ENCODE results near the gene ZNRF4.
"Not testable (repeated sequence)": the region's sequence is repeated elsewhere in the genome, so short reads cannot be mapped to it uniquely, and the experiment has no call there.

The ZNRF4 gene, protein sequence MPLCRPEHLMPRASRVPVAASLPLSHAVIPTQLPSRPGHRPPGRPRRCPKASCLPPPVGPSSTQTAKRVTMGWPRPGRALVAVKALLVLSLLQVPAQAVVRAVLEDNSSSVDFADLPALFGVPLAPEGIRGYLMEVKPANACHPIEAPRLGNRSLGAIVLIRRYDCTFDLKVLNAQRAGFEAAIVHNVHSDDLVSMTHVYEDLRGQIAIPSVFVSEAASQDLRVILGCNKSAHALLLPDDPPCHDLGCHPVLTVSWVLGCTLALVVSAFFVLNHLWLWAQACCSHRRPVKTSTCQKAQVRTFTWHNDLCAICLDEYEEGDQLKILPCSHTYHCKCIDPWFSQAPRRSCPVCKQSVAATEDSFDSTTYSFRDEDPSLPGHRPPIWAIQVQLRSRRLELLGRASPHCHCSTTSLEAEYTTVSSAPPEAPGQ

DNA sequence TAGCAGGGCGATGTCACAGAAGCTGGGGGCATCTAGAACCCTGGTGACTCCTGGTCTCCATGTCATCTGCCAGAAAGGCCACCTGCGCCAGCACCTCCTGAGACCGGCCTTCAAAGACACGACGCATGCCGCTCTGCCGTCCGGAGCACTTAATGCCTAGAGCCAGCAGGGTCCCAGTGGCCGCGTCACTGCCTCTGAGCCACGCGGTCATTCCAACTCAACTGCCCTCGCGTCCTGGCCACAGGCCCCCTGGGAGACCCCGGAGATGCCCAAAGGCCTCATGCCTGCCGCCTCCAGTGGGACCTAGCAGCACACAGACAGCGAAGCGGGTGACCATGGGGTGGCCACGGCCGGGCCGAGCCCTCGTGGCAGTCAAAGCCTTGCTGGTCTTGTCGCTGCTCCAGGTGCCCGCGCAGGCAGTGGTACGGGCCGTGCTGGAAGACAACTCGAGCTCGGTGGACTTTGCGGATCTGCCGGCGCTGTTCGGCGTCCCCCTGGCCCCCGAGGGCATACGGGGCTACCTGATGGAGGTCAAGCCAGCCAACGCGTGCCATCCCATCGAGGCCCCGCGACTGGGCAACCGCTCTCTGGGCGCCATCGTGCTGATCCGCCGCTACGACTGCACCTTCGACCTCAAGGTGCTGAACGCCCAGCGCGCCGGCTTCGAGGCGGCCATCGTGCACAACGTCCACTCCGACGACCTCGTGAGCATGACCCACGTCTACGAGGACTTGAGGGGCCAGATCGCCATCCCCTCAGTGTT lies at the start of gene ZNRF4:
ZNRF4 (plus strand) TSS at position 51 of the 763 bp plus-strand sequence; CDS start at position 126, 75 bp downstream.
- ATAC-seq: no peak
- DNase-seq: no peak

DNA sequence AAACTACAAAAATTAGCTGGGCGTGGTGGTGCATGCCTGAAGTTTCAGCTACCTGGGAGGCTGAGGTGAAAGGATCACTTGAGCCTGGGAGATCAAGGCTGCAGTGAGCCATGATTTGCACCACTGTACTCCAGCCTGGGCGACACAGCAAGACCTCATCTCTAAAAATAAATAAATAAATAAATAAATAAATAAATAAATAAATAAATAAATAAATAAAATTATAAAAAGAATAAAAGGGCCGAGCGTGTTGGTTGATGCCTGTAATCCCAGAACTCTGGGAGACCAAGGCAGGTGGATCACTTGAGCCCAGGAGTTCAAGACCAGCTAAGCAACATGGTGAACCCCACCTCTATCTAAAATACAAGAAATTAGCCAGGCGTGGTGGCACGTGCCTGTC lies 49.0 kb upstream of the ZNRF4 start:
- not testable (repeated sequence) for DNase-seq, ATAC-seq

DNA sequence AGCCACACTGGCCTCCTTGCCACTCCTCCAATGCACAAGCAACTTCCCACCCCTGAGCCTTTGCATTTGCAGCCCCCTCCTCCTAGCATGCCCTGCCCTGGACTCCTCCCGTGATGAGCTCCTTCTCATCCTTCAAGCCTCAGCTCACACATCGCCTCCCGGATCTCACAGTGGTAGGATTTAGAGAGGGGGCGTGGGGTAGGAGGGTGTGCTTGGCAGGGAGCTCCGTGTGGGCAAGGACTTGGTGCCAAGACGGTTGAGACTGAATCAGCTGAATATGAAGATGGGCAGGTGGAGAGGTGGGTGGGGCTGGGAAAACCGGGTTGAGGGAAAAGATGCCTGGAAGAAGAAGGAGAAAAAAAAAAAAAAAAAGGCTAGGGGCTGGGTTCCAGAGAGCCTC lies 48.4 kb upstream of the ZNRF4 start:
- DNase-seq (no peak), ATAC-seq (no peak)

DNA sequence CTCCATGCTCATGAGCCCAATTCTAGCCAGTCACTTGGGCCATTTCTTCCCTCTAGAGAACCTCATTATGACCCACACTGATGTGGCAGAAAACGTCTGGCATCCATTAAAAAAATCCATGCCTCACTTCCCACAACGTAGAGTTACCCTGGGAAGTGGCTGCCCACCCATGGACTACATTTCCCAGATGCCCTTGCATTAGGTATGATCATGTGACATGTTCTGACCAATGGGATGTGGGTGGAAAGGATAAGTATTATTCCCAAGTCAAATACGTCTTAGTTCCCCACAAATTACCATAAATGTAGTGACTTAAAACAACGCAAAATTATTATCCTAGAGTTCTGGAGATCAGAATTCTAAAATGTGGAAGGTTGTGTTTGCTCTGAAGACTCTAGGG lies 47.9 kb upstream of the ZNRF4 start:
- ATAC-seq: no peak
- DNase-seq: no peak

DNA sequence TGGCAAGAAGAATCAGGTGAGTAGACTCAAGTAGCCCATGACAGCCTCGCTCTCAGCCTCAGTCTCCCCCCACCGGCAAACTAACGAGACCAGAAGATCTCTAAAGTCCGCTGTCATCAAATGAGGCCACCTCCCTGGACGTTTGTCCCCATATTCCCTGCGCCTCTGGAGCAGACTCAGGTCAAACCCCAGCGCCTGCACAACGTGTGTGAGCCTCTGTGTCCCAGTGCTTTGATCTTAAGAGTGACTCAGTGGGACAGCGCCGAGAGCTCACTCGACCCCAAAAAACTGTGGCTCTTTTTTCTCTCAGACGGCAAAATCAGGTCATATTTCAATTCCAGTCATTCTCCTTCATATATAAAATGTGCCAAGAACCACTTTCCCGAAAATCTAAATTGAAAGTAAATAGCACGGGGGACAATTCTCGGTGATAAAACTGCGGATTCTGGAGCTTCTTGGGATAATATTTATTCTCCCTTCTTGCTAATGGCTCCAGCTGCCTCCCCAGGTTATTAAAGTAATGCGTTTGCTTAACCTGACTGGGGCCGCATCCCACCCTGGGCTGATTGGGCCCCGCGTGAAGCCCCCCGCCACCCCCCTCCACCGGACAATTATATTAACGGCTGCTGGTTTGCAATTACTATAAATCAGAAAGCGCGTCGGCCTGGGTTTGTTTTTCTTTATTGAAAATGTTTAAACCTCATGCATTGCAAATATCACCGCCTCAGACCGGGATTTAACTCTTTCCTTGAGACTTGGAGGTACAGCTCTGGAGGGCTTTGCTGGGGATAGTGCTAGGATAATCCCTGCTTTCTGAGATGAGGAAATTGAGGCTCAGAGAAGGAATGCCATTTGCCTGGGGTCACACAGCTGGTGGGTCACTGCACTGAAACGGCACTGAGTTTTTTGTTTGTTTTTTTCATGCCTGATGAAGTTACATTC lies 37.5 kb upstream of the ZNRF4 start:
- DNase-seq (no peak), ATAC-seq (no peak)

DNA sequence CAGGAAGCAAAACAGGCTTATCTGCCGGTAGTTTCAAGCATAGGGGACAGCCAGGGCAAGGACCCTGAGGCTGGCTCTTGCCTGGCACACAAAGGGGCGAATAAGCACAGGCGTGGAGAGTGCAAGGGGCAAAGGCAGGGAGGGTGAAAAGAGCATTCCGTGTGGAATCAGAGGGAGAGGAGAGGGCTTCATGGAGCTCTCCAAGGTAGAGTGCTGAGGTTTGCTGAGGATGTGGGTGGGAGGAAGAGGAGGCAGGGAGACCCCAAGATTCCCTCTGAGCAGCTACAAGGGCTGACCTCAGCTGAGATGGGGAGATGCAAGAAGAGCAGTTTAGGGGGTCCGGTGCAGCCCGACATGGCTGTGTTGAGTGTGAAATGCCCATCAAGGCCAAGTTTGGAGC lies 36.5 kb upstream of the ZNRF4 start:
- ATAC-seq (no peak), DNase-seq (no peak)

DNA sequence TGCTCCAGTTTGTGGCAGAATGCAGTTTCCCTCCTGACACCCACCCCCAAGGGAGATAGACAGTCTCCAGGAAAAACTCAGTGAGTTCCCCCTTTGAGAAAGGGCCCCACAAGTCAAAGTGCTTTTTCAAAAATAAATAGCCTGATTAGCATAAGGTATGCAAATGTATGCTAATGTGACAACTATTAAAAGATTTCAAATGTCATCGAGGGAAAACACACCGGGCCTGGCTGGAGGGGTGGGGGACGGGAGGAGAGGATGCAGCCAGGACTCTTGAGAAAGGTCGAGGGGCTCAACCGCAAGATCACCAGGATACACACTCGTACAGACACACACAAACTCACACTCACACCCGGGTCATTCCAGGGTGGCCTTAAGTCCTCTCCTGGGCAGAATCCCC lies 34.3 kb upstream of the ZNRF4 start:
- ATAC-seq: no peak
- no peak for DNase-seq

DNA sequence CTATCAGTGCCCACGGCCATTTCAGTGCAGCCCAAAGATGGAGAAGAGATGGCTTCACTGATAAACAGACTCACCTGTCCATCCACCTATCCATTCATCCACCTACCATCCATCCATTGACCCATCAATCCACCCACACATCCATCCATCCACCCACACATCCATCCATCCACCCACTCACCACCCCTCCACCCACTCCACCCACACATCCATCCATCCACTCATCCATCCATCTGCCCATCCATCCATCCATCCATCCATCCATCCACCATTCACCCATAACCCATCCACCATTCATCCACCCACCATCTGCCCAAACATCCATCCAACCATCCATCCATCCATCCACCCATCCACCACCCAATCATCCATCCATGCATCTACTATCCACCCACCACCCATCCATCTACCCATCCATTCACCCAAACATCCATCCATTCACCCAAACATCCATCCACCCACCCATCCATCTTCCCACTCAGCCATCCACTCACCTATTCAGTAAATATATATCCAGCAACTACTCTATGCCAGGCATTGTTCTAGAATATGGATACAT lies 31.6 kb upstream of the ZNRF4 start:
- ATAC-seq (no peak), DNase-seq (no peak)

DNA sequence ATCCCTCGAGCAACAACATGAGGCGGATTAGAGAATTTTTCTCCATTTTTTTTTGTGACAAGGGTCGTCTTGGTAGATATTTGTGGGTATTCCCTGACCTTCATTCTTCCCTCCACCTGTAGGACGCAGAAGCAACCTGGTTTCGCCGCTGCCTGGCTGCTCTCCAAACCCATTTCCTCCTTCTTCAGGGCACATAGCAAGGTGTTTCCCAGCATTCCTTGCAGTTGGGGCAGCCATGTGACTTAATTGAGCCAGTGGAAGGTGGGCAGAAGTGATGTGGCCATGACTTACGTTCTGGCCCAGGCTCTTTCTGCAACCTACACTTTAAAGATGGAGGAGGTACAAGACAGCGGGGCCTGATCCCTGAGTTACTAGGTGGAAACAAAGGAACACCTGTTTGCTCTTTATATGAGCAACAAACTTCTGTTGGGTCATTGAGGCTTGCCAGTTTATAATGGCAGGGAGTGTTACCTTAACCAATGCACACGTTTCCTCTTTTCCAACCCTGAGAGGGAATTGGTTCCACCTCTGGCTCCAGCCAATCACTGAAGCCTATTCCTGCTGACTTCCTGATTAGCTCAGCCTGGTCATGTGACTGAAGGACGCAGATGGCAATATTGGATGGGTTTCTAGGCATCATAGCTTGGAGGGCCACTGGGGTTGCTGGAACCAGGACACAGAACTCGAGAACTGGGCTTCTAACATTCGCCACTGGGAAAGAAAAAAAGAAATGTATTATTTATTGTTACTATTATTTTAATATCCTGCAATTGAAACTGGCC lies 30.8 kb upstream of the ZNRF4 start:
- no peak for DNase-seq
- no peak for ATAC-seq

DNA sequence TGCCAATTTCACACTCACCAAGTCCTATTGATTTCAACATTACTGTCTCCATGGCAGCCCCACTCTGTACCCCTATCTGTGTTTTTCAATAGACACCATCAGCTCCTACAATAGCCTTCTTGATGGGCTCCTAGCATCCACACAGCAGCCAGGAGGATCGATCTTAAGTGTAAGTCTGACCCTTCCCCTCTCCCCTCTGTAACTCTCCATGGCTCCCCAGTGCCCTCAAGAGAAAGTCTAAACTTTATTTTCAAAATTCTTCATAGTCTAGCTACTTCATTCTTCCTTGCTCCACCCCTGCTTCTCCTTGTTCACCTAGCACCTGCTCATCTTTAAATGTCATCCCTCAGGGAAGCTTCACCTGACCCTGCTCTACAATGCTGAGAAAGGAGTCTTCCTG lies 30.0 kb upstream of the ZNRF4 start:
- ATAC-seq (no peak), DNase-seq (no peak)

DNA sequence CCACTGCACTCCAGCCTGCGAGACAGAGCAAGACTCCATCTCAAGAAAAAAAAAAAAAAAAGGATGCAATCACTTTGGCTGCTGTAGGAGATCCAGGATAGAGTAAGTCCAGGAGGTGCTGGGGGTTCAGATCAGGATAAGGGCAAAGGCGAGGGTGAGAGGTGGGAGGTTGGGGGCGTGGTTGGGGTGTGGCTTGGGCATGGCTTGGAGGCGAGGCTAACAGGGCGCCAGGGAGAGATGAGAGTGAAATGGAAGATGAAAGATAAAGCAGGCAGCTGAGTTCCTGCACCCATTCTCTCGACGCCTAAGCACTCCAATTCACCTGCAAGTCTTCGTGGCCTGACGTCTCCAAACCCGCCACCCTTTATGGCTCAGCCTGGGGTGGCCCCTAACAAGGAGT lies 25.0 kb upstream of the ZNRF4 start:
- DNase-seq (no peak), ATAC-seq (no peak)

DNA sequence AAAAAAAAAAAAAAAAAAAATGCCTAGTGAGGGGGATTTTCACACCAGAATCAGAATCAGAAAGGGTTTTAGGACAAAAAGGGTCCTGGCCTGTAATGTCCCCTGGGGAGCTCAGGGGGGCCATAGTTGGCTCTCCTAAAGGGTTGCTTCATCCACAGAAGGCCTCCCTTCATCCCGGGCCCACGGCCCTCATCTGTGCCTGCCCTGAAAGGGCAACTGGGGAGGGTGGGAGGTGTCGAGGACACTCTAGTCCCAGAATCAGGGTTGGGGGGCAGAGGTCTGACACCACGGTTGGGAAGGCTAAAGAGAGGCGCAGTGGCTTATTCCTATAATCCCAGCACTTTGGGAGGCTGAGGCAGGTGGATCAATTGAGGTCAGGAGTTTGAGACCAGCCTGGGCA lies 22.5 kb upstream of the ZNRF4 start:
- ATAC-seq (no peak), DNase-seq (no peak)

DNA sequence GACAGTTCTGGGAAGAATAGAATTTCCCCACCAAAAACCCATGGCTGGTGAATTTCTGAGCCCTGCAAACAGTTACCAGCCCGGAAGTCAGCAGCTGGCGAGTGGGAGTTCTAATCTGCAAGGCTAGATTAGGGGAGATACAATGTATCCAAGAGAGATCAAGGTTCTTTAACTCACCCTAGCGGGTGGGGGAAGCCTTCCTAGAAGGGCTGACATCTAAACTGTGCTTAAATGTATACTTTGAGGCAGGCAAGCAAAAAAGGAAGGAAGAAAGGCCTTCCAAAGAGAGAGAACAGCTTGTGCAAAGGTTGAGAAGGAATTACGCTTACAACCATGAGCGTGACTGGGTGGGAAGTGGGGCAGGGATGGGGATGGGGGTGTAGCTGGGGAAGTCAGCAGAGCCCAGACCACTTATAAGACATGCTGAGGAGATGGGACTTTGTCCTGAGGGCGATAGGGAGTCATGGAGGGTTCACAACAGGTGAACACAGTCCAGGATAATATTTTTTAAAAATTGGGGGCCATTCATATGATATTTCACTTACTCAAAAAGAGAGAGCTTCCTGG lies 20.8 kb upstream of the ZNRF4 start:
- DNase-seq (no peak), ATAC-seq (no peak)

DNA sequence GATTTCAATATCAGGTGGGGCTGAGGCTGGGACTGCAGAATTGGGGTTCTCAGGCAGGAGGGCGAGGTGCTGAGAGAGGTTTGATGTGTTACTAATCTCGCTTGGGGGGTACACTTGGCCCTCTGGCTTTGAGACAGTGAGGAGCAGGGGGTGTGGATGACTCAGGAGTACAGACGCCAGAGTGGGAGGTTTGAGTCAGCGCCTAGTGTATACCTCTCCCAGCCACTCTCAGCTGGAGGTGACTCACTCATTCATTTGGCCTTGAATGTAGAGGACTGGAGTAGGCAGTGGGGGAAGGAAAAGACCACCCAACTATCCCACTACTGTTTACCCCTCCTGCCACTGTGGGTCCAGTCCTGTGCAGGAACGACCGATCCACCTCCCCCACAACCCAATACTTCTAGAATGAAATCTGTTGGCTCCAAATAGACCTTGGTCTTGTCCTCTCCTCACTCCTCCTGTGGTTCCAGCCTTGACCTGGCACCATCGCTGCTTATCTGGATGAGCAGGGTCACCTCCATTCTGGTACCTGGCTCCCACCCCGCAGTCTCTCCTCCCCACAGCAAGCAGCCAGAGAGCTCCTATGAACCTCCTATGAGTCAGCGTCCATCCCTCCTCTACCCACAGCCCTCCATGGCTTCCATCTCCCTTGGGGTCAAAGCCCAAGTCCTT lies 20.1 kb upstream of the ZNRF4 start:
- ATAC-seq: peak; percentile 96
- DNase-seq: peak; percentile 69

DNA sequence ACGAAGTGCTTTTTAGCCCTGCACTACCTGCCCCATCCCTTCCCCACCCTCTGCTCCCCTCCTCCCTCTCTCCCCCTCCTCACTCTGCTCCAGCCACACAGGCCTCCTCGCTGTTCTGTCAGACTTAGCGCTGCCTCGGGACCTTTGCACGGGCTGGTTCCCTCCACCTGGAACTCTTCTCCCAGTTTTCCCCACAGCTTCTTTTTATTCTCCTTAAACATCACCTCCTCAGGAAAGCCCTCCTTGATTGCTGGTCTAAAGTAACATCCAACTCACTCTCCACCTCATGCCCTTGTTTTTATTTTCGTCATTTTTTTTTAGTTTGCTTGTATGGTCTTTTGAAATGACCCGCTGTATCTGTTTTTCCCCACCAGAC lies 19.6 kb upstream of the ZNRF4 start:
- DNase-seq: no peak

DNA sequence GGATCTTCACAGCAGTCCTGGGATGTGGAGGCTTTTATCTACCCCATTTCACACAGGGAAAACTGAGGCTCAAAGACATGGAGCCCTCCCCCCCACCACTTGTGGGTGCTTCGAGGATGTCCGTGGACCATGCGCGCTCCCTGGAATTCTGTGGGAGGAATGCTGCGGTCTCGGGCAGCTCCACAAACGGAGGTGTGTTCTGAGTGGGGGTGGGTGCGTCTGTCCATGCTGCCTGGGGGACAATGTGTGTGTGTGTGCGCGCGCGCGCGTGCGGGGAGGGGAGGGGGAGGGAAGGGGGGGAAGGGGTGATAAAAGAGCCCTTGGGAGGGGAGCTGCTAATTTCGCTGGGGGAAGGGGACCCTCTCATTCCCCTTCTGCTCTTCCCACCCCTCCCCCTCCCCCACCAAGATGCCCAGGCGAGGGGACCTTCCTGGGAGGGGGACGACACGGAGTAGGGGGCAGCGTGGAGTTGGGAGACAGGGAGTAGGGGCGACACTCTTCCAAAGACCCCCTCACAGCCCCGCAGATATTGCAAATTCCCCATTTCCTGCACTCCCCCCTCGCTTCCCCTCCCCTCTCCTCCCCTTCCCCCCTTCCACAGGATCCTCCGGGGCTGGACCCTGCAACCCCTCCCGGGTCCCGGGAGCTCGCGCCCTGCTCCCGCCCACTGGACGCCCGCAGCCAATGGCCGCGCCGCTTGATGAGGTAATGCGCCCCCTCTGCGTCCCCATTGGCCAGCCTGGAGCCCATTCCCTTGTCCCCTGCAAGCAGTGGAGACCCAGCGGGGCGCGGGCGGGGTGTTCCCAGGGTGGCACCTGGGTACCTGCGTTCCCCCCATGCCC lies 18.9 kb upstream of the ZNRF4 start:
- peak; percentile 12 for DNase-seq
- no peak for ATAC-seq

More for the DNA sequence above, 19.6 kb upstream of the ZNRF4 start:
- ATAC-seq: no peak

DNA sequence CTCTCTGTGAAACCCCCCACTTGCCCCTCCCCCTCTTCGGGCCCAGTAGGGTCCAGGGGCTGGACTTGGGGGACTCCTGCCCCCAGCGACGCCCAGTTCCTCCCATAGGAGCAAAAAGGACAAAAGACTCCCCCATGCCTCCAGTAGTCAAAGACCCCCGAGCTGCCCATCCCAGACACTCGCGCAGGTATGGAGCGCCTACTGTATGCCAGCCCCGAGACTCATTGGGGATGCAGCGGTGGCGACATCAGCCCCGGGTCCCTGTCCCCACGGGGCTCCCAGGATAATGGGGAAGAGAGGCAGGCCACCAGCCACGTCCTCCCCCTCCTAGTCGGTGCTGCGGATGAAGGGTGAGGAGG lies 18.3 kb upstream of the ZNRF4 start:
- DNase-seq: no peak
- ATAC-seq: no peak

DNA sequence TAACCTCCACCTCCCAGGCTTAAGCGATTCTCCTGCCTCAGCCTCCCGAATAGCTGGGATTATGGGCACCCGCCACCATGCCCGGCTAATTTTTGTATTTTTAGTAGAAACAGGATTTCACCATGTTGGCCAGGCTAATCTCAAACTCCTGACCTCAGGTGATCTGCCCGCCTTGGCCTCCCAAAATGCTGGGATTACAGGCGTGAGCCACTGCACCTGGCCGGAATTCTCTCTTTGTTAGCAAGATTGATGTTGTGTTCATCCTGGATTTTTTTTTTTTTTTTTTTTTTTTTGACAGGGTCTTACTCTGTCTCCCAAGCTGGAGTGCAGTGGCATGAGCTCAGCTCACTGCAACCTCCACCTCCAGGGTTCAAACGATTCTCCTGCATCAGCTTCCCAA lies 16.5 kb upstream of the ZNRF4 start:
- not testable (repeated sequence) for DNase-seq, ATAC-seq

DNA sequence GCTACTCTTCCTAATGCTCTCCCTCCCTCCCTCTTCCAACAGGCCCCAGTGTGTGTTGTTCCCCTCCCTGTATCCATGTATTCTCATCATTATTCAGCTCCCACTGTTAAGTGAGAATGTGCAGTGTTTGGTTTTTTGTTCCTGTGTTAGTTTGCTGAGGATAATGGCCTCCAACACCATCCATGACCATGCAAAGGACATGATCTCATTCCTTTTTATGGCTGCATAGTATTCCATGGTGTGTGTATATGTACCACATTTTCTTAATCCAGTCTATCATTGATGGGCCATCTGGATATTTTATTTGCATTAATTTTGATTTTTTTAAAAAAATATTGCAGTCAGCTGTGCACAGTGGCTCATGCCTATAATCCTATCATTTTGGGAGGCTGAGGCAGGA lies 15.8 kb upstream of the ZNRF4 start:
- ATAC-seq (no peak), DNase-seq (no peak)

DNA sequence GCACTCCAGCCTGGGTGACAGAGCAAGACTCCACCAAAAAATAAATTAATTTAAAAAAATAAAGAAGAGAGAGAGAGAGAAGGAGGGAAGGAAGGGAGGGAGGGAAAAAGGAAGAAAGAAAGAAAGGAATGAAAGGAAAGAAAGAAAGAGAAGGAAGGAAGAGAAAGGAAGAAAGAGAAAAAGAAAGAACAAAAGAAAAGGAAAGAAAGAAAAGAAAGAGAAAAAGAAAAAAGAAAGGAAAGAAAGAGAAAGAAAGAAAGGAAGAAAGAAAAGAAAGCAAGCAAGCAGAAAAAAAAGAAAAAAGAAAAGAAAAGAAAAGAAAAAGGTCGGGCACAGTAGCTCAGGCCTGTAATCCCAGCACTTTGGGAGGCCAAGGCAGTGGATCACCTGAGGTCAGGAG lies 14.9 kb upstream of the ZNRF4 start:
- no peak for ATAC-seq
- no peak for DNase-seq

All from stimulated activated naive CD8-positive, alpha-beta T cell treated with anti-CD3 and anti-CD28 coated beads, Interleukin-15, Interleukin-2, amounts not matched to agents 100 U/mL and 50 U/mL, for 24 hours (primary cell).